ENCODE measurements around the gene BIRC6.

BIRC6 gene

DNA sequence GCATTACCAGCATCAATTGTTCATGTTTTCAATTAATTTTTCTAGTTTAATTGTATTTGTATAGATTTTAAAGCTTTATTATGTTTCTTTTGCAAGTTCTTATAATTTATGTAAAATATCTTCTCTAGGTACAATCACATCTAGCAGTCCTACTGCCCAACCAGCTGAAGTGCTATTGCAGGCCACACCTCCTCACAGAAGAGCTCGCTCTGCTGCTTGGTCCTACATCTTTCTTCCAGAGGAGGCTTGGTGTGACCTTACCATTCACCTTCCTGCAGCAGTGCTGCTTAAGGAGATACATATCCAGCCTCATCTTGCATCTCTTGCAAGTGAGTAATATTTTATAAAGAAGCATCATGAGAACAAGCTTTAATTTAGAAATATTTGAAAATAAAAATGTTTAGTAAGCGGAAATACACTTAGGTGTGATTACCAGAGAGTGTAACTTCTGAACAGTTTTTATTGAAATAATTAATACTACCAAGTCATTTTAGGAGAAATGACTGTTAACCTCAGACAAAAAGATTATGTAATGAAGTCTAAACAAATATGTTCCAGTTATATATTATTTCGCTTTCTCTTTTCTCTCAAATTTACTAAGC, 148.2 kb downstream of the BIRC6 start:
- H4K20me1 ChIP-seq (ENCODE audit: control insufficient read depth, insufficient read depth, low read depth, low read length) = no peaks in the 10 kb centered on the region
- H3K9me3 ChIP-seq (ENCODE audit: control insufficient read depth, insufficient read depth, low read length) = no peaks in the 10 kb centered on the region
- H3K4me3 ChIP-seq (ENCODE audit: low read length) = no peak overlapping the region
- no peak overlapping the region for H3K4me2 ChIP-seq (ENCODE audit: low read length)
- H3K4me1 ChIP-seq (ENCODE audit: control insufficient read depth, low read length) = no peaks in the 10 kb centered on the region
- H3K9me2 ChIP-seq (replicated peaks; ENCODE audit: control insufficient read depth, low read length) = no peaks in the 10 kb centered on the region
- peaks cover 85% of the 10 kb centered on the region for H3K36me3 ChIP-seq (ENCODE audit: control insufficient read depth, low read length)
- peaks cover 3% of the 10 kb centered on the region for H3F3A ChIP-seq (ENCODE audit: control insufficient read depth, insufficient read depth)
- TF ChIP-seq EZH2phosphoT487 (IDR thresholded peaks at IDR 0.05; ENCODE audit: borderline replicate concordance, low read length) = no peak
- TF ChIP-seq, protein P1, sequence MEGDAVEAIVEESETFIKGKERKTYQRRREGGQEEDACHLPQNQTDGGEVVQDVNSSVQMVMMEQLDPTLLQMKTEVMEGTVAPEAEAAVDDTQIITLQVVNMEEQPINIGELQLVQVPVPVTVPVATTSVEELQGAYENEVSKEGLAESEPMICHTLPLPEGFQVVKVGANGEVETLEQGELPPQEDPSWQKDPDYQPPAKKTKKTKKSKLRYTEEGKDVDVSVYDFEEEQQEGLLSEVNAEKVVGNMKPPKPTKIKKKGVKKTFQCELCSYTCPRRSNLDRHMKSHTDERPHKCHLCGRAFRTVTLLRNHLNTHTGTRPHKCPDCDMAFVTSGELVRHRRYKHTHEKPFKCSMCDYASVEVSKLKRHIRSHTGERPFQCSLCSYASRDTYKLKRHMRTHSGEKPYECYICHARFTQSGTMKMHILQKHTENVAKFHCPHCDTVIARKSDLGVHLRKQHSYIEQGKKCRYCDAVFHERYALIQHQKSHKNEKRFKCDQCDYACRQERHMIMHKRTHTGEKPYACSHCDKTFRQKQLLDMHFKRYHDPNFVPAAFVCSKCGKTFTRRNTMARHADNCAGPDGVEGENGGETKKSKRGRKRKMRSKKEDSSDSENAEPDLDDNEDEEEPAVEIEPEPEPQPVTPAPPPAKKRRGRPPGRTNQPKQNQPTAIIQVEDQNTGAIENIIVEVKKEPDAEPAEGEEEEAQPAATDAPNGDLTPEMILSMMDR (IDR thresholded peaks at IDR 0.05; ENCODE audit: low read depth, low read length, poor library complexity, severe bottlenecking) = no peak
- H3K79me2 ChIP-seq (ENCODE audit: control insufficient read depth, low read length) = no peaks in the 10 kb centered on the region
- no peak overlapping the region for H3K27ac ChIP-seq (ENCODE audit: low read depth, low read length)
- H3K27me3 ChIP-seq (ENCODE audit: control insufficient read depth, low read length) = no peaks in the 10 kb centered on the region

DNA sequence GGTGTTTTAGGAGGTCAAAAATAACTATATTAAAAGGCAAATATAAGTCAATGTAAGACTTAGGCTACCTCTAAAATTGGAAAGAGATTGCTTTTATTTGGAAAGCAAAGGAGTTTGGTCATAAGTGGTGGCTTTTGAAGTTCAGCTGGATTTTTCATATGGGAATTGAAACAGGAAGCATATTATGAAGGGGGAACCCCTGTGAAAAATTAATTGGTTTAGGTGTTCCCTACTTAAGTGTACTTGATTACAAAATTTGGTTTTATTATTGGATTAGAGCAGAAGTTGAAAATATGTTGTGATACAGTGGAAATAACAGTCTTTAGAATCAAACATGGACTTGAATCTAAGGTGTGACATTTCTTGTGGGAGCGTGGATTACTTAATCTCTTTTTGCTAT, 149.6 kb downstream of the BIRC6 start:
- no peaks in the 10 kb centered on the region for H4K20me1 ChIP-seq (ENCODE audit: control insufficient read depth, insufficient read depth, low read depth, low read length)
- H3K4me2 ChIP-seq (ENCODE audit: low read length) = no peak overlapping the region
- H3K9me2 ChIP-seq (replicated peaks; ENCODE audit: control insufficient read depth, low read length) = no peaks in the 10 kb centered on the region
- H3F3A ChIP-seq (ENCODE audit: control insufficient read depth, insufficient read depth) = peaks cover 3% of the 10 kb centered on the region; the same call in 1 of the 2 replicates
- no peaks in the 10 kb centered on the region for H3K4me1 ChIP-seq (ENCODE audit: control insufficient read depth, low read length)
- no peaks in the 10 kb centered on the region for H3K9me3 ChIP-seq (ENCODE audit: control insufficient read depth, insufficient read depth, low read length)
- H3K27ac ChIP-seq (ENCODE audit: low read depth, low read length) = no peak overlapping the region
- H3K36me3 ChIP-seq (ENCODE audit: control insufficient read depth, low read length) = peaks cover 81% of the 10 kb centered on the region
- H3K27me3 ChIP-seq (ENCODE audit: control insufficient read depth, low read length) = no peaks in the 10 kb centered on the region
- TF ChIP-seq, protein P1 (IDR thresholded peaks at IDR 0.05; ENCODE audit: low read depth, low read length, poor library complexity, severe bottlenecking) = no peak
- TF ChIP-seq EZH2phosphoT487 (IDR thresholded peaks at IDR 0.05; ENCODE audit: borderline replicate concordance, low read length) = no peak
- H3K4me3 ChIP-seq (ENCODE audit: low read length) = no peak overlapping the region
- H3K79me2 ChIP-seq (ENCODE audit: control insufficient read depth, low read length) = no peaks in the 10 kb centered on the region

DNA sequence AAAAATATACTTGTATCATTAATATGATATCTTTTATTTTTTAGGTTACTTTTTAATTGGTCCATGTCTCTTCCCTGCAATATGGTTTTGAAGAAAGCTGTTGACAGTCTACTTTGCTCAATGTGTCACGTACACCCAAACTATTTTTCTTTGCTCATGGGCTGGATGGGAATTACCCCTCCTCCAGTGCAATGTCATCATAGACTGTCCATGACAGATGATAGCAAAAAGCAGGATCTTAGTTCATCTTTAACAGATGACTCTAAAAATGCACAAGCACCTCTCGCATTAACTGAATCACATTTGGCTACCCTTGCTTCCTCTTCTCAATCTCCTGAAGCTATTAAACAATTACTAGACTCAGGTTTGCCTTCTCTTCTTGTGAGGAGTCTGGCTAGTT, 158.1 kb downstream of the BIRC6 start:
- Histone ChIP-seq H3K4me1 (ENCODE audit: control insufficient read depth, low read length) (no peaks in the 10 kb centered on the region), H3K9me3 (ENCODE audit: control insufficient read depth, insufficient read depth, low read length) (no peaks in the 10 kb centered on the region), H4K20me1 (ENCODE audit: control insufficient read depth, insufficient read depth, low read depth, low read length) (no peaks in the 10 kb centered on the region), H3F3A (ENCODE audit: control insufficient read depth, insufficient read depth) (no peaks in the 10 kb centered on the region), H3K79me2 (ENCODE audit: control insufficient read depth, low read length) (no peaks in the 10 kb centered on the region), H3K27ac (ENCODE audit: low read depth, low read length) (no peak overlapping the region), H3K36me3 (ENCODE audit: control insufficient read depth, low read length) (peaks cover 72% of the 10 kb centered on the region), H3K4me2 (ENCODE audit: low read length) (no peak overlapping the region), H3K27me3 (ENCODE audit: control insufficient read depth, low read length) (no peaks in the 10 kb centered on the region), H3K4me3 (ENCODE audit: low read length) (no peak overlapping the region), H3K9me2 (replicated peaks; ENCODE audit: control insufficient read depth, low read length) (no peaks in the 10 kb centered on the region)
- TF ChIP-seq, protein P1 (IDR thresholded peaks at IDR 0.05; ENCODE audit: low read depth, low read length, poor library complexity, severe bottlenecking) = no peak
- TF ChIP-seq EZH2phosphoT487 (IDR thresholded peaks at IDR 0.05; ENCODE audit: borderline replicate concordance, low read length) = no peak
